ENCODE measurements around the gene WNT7A.

DNA sequence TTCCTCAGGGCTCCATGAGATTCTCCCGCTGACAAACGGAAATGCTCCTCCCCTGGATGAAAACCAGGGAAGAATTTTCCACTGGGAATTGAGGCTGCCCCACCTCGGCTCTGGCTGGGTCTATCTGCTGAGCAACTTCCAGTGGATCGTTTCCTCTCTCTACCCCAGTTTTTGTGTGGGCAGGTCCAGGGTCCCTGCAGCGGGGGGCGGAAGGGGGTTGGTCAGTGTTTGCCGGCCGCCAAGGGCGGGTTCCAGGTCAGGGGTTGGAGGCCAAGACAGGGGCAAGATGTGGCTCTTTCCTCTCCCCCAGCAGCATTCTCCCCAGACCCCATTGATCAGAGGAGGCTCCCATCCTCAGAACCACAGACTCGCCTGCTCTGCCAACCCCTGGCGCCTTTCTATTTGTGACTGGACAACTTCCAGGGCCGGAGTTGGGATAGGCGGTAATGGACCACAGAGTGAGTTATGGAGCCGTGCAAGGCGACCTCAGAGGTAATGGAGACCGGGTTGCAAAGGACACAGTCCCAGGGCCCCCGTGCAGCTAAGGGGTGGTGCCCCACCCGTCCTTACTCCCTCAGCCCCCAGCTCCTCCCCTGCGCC is 92.2 kb downstream of the WNT7A start:
- TF ChIP-seq POLR2A (IDR thresholded peaks at IDR 0.05) (no peak), POLR2AphosphoS5 (IDR thresholded peaks at IDR 0.05) (no peak)
- TF ChIP-seq, protein P1, sequence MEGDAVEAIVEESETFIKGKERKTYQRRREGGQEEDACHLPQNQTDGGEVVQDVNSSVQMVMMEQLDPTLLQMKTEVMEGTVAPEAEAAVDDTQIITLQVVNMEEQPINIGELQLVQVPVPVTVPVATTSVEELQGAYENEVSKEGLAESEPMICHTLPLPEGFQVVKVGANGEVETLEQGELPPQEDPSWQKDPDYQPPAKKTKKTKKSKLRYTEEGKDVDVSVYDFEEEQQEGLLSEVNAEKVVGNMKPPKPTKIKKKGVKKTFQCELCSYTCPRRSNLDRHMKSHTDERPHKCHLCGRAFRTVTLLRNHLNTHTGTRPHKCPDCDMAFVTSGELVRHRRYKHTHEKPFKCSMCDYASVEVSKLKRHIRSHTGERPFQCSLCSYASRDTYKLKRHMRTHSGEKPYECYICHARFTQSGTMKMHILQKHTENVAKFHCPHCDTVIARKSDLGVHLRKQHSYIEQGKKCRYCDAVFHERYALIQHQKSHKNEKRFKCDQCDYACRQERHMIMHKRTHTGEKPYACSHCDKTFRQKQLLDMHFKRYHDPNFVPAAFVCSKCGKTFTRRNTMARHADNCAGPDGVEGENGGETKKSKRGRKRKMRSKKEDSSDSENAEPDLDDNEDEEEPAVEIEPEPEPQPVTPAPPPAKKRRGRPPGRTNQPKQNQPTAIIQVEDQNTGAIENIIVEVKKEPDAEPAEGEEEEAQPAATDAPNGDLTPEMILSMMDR (IDR thresholded peaks at IDR 0.05), result no peak

All from breast epithelium (tissue), 3 donors.